Measurements from ENCODE around the gene CPLX3.

GRCh38 chr15:74867466-74868038 is 41.1 kb downstream of the CPLX3 start:
- TF ChIP-seq CTCF (conservative IDR thresholded peaks at IDR 0.05 in 1 of 2, IDR thresholded peaks at IDR 0.05 in 1 of 2; ENCODE audit: extremely low read depth in 1 of 2, insufficient read depth in 1 of 2, low read depth in 1 of 2, low read length in 2 of 2) (no peak), EZH2 (IDR thresholded peaks at IDR 0.05; ENCODE audit: borderline replicate concordance, low read length) (no peak)
